T follicular helper cell (primary cell): ENCODE results near the gene MARS1.
"Not testable (repeated sequence)": the region's sequence is repeated elsewhere in the genome, so short reads cannot be mapped to it uniquely, and the experiment has no call there.

Experiments used
- DNase-seq: peaks from one replicate; pipeline ENCODE4 v3.0.0-alpha.2; 2020; ENCODE audit warnings: low read depth

The MARS1 gene

DNA sequence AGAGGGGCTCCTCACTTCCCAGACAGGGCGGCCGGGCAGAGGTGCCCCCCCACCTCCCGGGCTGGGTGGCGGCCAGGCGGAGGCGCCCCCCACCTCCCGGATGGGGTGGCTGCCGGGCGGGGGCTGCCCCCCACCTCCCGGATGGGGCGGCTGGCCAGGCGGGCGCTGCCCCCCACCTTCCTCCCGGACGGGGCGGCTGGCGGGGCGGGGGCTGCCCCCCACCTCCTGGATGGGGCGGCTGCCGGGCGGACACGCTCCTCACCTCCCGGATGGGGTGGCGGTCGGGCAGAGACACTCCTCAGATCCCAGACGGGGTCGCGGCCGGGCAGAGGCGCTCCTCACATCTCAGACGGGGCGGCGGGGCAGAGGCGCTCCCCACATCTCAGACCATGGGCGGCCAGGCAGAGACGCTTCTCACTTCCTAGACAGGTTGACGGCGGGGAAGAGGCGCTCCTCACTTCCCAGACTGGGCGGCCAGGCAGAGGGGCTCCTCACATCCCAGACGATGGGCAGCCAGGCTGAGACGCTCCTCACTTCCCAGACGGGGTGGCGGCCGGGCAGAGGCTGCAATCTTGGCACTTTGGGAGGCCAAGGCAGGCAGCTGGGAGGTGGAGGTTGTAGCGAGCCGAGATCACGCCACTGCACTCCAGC lies 7.3 kb downstream of the MARS1 start:
- not testable (repeated sequence) for DNase-seq

DNA sequence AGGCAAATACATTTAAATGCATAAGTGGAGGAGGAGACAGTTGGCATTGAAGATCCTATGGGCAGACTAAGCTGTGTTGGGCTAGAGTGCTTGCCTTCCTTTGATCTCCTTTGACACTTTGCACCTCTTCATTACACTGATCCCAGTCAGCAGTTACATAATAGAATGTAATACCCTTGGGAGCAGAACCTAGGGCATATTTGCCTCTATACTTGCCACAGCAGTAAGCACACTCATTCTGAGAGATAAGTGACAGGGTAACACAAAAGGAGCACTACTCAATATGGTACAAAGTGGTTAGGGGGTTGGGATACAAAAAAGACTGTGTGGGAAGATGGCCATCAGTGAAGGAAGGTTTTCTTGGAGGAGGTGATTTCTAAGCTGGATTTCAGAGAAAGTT lies 9.0 kb downstream of the MARS1 start:
- no peak for DNase-seq

DNA sequence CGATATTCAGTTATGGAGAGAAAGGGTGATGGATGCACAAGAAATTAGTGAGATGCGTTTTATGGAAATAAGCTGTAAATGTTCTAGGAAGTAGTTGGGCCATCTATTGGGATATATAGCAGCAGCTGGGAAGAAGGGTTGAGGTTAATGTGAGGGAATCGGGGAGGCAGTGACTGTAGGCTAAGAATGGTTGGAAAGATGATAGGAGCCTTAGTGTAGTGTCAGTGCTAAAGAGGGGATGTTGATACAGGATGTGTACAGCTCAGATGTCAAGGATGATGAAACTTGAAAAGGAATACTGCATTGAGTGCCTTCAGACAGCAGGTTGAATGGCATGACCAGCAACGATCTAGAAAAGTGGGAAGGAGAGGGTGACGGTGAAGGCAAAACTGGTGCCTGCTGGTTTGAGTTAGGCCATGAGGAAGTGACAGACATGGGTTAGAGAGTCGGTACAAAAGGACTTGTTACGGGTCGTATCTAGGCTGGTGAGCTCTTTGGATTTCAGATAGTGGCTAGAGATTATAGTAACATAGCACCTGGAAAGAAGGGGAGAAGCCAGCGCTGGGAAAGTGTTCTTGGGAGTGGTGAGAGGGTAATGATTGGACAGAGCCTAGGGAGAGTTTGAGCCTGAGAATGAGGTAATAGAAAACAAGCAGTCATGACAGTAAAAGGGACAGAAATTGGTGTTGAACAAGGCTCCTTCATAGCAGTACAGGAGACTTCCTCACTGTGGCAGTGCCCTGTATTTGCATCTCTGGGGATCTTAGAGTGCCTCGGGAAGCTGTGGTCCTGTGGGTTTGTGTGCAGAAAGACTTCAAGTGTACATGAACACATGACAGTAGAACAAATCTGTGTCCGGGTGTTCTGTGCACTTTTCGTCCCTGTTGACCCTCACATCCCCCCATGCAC lies 9.6 kb downstream of the MARS1 start:
- DNase-seq = no peak

DNA sequence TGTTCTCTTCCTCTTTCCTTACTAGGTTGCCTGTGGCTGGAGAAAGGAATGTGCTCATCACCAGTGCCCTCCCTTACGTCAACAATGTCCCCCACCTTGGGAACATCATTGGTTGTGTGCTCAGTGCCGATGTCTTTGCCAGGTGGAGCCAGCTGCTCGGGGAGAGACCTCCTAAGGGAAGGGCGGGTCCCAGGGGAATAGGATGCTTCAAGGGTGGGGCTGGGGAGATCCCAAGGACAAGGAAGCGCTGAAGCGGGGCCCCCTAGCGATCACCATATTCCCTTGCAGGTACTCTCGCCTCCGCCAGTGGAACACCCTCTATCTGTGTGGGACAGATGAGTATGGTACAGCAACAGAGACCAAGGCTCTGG lies 10.2 kb downstream of the MARS1 start:
- DNase-seq = no peak

DNA sequence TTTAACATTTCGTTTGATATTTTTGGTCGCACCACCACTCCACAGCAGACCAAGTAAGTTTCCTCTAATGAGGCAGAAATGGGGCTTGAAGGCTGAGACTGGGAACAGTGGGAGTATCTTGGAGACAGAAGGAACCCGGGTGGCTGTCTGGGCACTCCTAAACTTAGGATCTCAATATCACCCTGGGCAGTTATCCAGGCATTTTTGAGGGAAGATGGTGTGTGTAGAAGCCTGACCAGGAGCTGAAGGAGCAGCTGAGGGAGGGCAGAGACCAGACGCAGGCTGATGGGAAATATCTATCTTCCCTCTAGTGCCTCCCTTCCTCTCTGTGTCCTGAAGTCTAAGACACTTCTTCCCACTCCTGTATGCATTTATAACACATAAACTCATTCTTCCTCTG lies 10.7 kb downstream of the MARS1 start:
- no peak for DNase-seq

DNA sequence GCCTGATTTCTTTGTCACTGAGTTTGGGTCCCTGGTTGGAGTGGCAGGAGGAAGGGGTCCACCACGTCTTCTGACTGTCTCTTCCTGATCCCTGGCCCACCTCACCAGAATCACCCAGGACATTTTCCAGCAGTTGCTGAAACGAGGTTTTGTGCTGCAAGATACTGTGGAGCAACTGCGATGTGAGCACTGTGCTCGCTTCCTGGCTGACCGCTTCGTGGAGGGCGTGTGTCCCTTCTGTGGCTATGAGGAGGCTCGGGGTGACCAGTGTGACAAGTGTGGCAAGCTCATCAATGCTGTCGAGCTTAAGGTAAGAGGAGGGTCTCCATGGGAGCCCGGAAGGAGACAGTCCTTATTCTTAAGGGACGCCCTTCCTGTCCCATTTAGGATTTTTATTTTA lies 12.3 kb downstream of the MARS1 start:
- DNase-seq = no peak

DNA sequence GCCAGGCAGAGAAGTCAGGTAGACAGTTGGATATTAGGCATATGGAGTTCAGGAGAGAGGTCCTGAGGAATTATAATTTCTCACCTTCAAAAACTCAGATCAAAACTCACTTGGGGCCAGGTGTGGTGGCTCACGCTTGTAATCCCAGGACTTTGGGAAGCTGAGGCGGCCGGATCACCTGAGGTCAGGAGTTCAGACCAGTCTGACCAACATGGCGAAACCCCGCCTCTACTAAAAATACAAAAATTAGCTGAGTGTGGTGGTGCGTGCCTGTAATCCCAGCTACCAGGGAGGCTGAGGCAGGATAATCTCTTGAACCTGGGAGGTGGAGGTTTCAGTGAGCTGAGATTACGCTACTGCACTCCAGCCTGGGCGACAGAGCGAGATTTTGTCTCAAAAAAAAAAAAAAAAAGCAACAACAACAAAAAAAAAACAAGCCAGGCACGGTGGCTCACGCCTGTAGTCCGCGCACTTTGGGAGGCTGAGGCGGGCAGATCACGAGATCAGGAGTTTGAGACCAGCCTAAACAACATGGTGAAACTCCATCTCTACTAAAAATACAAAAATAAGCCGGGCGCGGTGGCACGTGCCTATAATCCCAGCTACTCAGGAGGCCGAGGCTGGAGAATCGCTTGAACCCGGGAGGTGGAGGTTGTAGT lies 14.6 kb downstream of the MARS1 start:
- not testable (repeated sequence) for DNase-seq

DNA sequence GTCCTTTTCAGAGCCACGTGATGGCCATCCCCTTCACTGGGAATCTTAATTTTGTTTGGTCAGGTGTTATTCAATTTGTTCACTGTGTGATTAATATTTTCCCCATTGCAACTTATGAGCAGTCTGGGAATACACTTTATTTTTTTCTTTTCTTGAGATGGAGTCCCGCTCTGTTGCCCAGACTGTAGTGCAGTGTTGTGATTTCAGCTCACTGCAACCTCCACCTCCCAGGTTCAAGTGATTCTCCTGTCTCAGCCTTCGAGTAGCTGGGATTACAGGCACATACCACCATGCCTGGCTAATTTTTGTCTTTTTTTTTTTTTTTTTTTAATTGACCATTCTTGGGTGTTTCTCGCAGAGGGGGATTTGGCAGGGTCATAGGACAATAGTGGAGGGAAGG lies 18.7 kb downstream of the MARS1 start:
- DNase-seq = not testable (repeated sequence)

DNA sequence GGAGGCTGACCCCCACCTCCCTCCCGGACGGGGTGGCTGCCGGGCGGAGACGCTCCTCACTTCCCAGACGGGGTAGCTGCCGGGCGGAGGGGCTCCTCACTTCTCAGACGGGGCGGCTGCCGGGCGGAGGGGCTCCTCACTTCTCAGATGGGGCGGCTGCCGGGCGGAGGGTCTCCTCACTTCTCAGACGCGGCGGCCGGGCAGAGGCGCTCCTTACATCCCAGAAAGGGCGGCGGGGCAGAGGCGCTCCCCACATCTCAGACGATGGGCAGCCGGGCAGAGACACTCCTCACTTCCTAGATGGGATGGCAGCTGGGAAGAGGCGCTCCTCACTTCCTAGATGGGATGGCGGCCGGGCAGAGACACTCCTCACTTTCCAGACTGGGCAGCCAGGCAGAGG lies 19.9 kb downstream of the MARS1 start:
- DNase-seq = not testable (repeated sequence)

DNA sequence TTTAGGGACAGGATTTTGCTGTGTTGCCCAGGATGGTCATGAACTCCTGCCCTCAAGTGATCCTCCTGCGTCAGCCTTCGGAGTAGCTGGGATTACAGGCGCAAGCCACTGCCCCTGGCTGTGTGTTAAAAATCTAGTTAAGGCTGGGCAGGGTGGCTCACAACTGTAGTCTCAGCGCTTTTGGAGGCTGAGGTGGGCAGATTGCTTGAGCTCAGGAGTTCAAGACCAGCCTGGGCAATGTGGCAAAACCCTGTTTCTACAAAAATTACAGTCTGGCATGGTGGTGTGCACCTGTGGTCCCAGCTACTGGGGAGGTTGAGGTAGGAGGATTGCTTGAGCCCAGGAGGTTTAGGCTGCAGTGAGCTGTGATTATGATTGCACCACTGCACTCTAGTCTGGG lies 23.3 kb downstream of the MARS1 start:
- DNase-seq = no peak

DNA sequence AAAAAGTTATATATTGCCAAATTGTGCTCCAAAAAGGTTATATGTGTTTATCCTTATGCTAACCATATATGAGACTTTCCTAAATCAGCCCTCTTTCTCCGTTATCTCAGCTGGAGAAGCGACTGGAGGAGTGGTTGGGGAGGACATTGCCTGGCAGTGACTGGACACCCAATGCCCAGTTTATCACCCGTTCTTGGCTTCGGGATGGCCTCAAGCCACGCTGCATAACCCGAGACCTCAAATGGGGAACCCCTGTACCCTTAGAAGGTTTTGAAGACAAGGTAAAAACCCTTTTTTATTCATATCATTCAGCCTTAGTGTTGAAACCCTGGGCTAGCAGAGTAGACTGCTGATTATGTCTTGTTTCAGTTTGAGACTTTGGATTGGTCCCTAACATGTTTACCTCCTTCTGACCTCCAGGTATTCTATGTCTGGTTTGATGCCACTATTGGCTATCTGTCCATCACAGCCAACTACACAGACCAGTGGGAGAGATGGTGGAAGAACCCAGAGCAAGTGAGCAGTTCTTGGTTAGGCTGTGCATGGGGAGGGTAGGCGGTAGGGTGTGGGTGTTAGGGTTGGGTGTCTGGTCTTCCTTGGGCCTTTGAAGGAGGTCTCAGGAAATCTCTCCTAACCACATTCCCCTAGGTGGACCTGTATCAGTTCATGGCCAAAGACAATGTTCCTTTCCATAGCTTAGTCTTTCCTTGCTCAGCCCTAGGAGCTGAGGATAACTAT lies 23.9 kb downstream of the MARS1 start:
- no peak for DNase-seq

DNA sequence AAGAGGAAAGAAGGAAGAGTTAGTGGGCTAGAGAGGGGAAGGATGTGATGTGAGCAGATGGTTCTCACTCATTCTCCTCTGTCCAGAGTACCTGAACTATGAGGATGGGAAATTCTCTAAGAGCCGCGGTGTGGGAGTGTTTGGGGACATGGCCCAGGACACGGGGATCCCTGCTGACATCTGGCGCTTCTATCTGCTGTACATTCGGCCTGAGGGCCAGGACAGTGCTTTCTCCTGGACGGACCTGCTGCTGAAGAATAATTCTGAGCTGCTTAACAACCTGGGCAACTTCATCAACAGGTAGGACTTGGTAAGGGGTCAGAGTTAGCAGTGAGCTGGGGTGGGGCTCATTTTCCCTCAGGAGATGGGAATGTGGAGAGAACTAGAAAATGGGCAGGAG lies 24.8 kb downstream of the MARS1 start:
- DNase-seq = no peak

DNA sequence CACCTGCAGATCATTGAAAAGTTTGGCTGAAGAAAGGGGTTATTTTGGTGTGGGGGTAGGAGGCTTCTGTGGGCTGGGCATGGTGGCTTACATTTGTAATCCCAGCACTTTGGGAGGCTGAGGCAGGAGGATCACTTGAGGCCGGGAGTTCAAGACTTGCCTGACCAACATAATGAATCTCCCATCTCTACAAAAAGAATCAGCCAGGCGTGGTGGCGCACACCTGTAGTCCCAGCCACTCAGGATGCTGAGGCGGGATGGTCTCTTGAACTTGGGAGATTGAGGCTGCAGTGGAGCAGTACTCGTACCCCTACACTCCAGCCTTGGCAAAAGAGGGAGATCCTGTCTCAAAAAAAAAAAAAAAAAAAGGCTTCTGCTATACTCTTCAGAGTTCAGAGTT lies 25.4 kb downstream of the MARS1 start:
- DNase-seq = no peak

DNA sequence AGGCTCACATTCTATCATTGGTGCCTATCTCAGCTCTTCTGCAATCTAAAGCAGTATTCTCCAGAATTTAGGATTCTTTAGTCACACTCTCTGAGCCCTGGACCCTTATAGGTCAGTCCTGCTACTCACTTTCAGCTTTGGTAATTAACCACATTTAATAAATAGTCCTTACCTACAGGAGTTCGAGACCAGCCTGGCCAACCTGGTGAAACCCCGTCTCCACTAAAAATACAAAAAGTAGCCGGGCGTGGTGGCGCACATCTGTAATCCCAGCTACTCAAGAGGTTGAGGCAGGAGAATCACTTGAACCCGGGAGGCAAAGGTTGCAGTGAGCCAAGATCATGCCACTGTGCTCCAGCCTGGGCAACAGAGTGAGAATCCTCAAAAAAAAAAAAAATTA lies 25.8 kb downstream of the MARS1 start:
- DNase-seq = not testable (repeated sequence)

DNA sequence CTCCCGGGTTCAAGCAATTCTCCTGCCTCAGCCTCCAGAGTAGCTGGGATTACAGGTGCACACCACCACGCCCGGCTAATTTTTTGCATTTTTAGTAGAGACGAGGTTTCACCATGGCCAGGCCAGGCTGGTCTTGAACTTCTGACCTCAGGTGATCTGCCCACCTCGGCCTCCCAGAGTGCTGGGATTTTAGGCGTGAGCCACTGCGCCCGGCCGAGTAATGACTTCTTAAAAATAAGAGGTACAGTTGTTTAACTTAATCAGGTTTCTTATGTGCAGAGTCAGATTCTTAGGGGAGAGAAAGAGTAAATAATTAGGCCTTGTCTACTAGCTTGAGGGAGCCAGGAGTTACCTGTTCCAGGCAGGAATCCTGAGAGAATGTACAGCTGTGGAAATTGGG lies 26.4 kb downstream of the MARS1 start:
- DNase-seq = not testable (repeated sequence)

DNA sequence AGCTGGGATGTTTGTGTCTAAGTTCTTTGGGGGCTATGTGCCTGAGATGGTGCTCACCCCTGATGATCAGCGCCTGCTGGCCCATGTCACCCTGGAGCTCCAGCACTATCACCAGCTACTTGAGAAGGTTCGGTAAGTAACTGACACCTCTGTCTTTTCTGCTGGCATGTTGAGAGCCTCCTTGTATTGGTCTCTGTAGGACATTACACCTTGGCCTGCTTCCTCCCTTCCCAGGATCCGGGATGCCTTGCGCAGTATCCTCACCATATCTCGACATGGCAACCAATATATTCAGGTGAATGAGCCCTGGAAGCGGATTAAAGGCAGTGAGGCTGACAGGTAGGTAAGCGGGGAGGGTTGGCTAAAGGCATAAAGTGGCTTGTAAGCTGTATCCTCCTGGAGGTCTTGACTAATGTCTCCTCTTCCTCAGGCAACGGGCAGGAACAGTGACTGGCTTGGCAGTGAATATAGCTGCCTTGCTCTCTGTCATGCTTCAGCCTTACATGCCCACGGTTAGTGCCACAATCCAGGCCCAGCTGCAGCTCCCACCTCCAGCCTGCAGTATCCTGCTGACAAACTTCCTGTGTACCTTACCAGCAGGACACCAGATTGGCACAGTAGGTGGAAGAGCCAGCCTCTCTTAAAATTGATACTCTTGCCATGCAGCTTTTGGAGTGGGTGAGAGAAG lies 27.0 kb downstream of the MARS1 start:
- DNase-seq = no peak

DNA sequence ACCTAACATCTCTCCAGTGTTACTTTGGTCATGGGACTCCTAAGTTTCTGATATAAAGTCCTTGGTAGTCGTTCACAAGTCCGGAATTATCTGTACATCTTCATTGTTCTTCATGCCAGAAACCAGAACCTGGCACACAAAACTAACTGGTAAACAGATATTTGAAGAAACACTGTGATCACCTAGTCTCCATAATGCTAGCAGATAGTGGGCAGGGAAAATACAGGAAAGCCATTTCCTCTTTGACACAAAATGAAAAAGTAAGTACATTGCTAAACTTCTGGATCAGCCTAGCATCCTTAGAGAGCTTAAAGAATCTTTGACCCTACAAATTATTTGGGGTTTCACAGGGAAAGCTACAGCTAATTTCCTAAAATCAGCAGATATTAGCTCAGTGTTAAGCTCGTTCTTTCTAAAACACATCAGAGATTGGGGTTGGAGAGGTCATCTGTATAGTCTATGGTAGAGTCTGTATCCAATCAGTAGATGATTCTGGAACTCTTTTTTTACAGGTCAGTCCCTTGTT lies 27.6 kb downstream of the MARS1 start:
- no peak for DNase-seq

DNA sequence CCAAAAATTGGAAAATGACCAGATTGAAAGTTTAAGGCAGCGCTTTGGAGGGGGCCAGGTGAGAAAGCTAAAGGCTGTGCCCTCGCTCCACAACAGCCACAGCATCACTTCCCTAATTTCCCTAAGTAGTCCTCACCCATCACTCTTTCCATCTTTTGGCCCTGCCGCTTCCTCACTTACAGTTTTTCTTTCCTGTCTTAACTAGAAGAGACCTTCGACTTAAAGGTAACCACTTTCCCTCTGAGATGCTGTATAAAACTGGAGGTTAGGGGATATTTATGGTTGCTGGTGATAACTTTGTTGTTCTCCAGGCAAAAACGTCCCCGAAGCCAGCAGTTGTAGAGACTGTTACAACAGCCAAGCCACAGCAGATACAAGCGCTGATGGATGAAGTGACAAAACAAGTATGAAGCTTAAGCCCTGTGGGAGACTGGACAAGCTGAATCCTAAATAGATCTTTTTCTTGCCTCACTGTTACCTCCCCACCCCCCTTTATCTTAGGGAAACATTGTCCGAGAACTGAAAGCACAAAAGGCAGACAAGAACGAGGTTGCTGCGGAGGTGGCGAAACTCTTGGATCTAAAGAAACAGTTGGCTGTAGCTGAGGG lies 28.2 kb downstream of the MARS1 start:
- DNase-seq = no peak

DNA sequence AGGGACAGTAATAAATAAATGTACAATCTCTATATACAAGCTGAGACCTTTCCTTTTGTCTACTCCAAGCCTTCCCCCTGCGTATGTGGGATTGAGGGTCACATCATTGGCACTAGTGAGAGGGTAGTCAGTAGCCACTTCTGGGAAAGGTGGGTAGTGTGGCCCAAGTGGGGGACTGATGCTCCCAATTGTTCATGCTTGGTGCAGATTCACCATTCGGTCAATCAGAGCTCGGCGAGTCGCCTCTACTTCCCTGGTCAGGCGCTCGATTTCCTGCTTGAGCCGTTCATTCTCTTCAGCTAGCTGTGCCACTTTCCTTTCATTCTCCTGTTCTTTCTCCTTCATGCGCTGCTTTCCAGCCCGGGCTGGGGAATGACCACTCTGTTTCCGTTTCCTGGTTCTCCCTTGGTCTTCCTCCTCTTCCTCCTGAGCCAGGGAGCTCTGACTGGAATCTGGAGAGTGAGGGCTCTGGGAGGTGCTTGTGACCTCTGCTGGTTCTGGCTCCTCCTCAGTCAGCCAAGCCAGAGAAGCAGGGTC lies 28.8 kb downstream of the MARS1 start:
- no peak for DNase-seq

DNA sequence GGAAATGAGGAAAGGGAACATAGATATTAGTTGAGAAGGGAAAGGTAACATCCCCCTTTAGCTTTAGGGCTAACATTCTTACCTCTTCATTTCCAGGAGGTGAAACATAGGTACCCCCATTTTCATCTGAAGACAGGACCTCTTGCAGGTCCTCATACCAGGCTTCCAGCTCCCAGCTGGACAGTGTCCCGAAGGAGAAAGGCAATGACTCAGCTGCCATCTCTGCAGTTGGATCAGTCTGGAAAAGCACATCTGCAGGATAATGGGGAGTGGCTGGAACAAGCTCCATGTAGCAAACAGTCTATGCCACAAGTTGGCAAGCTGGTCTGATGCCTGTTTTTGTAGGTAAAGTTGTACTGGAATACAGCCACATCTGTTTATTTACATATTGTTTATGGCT lies 29.3 kb downstream of the MARS1 start:
- no peak for DNase-seq

DNA sequence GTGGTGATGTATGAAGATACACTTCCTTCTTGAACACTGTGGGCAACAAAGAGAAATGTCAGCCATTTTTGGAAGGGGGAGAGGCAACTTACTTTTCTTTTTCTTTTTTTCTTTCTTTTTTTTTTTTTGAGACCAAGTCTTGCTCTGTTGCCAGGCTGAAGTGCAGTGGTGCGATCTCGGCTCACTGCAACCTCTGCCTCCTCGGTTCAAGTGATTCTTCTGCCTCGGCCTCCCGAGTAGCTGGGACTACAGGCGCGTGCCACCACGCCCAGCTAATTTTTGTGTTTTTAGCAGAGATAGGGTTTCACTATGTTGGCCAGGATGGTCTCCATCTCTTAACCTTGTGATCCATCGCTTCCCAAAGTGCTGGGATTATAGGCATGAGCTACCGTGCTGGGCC lies 29.9 kb downstream of the MARS1 start:
- DNase-seq = not testable (repeated sequence)
